ENCODE data around the gene RAB11FIP3. TPM values are rescaled to one million over a fixed set of nuclear protein-coding genes. Genes with fewer than 3 reads are reported as not detected.

Gene RAB11FIP3
- total and polyA plus RNA-seq, 2 of the 13 experiments (the other 11 are each of a cell fraction or from before 2014, with no cell fraction given), result 34.3 to 57.6 TPM

GRCh38 chr16:430904-431303, 5.5 kb downstream of the RAB11FIP3 start:
- no peak overlapping the region for H3K4me2 ChIP-seq (ENCODE audit: low read depth, low read length)
- CTCF ChIA-PET (ENCODE audit: low intra/inter-chr PET ratio, low total read pairs), result no interaction called here
- in situ Hi-C loops (cut with HindIII; ENCODE audit: extremely low pct_ligation_motif_present, low pct_unique_long_range_greater_than_20kb) (no loop called here), intact Hi-C loops (cut with micrococcal nuclease; ENCODE audit: unreplicated experiment) (no loop called here)
- TF ChIP-seq ZSCAN22 (CRISPR knock-in tag; IDR thresholded peaks at IDR 0.05) (no peak), MAFG (CRISPR knock-in tag; IDR thresholded peaks at IDR 0.05) (no peak), NFKBIZ (CRISPR knock-in tag; IDR thresholded peaks at IDR 0.05) (no peak), ATF2 (CRISPR knock-in tag; IDR thresholded peaks at IDR 0.05) (no peak), ZNF350 (CRISPR knock-in tag; IDR thresholded peaks at IDR 0.05; ENCODE audit: borderline replicate concordance, low read depth) (no peak), ZNF329 (CRISPR knock-in tag; IDR thresholded peaks at IDR 0.05; ENCODE audit: low read depth) (no peak), ZGPAT (CRISPR knock-in tag; IDR thresholded peaks at IDR 0.05) (no peak), ZNF503 (CRISPR knock-in tag; IDR thresholded peaks at IDR 0.05) (no peak), ZKSCAN5 (CRISPR knock-in tag; IDR thresholded peaks at IDR 0.05) (no peak)
- H3K9me3 ChIP-seq (ENCODE audit: low read length), result no peaks in the 10 kb centered on the region
- peaks cover 43% of the 10 kb centered on the region for H3K4me1 ChIP-seq (ENCODE audit: insufficient read depth, low read length)
- H2AFZ ChIP-seq (ENCODE audit: low read length), result no peak overlapping the region
- peaks cover 0 to 4% of the 10 kb centered on the region in 2 experiments; a peak in 1 of 5 replicates for H3K36me3 ChIP-seq (replicated peaks in 1 of 2; ENCODE audit: control insufficient read depth in 1 of 2, insufficient read depth in 2 of 2, low read length in 2 of 2)
- H3K27me3 ChIP-seq (ENCODE audit: control insufficient read depth in 1 of 2, insufficient read depth in 2 of 2, low read length in 2 of 2), result no peaks in the 10 kb centered on the region; a peak in 1 of 5 replicates
- BruUV-seq (replicated peaks), result no TSS peak
- DNase-seq (ENCODE audit: low spot score), result no peak
- H3K79me2 ChIP-seq (ENCODE audit: insufficient read depth, low read length), result peaks cover 52% of the 10 kb centered on the region
- POLR2A ChIA-PET, result no interaction called here
- H4K20me1 ChIP-seq (ENCODE audit: insufficient read depth, low read length), result peaks cover 16% of the 10 kb centered on the region
- no peak for FAIRE-seq
- no peak overlapping the region for H3K27ac ChIP-seq (ENCODE audit: extremely low read length, insufficient read depth, low read length)
- ATAC-seq, result no peak
- no peak overlapping the region for H3K4me3 ChIP-seq (replicated peaks in 1 of 3; ENCODE audit: insufficient read depth in 1 of 3, low read depth in 2 of 3, low read length in 3 of 3)
- WGBS (ENCODE audit: low lambda C conversion rate), result 97% methylated on average over 7 of the region's 7 CpGs
- no peak overlapping the region for H3K9ac ChIP-seq (ENCODE audit: insufficient read depth, low read depth, low read length)
